HG02973 (cell line): ENCODE measurements around the gene DDX18.
"Not testable (repeated sequence)": the region's sequence is repeated elsewhere in the genome, so short reads cannot be mapped to it uniquely, and the experiment has no call there.

Experiments used
- ATAC-seq: cut with Tn5 transposase; IDR thresholded peaks from one replicate; pipeline ENCODE4 v1.9.1; 2021; ENCODE audit warnings: moderate library complexity; ENCODE audit not compliant: unreplicated experiment

Gene DDX18

DNA sequence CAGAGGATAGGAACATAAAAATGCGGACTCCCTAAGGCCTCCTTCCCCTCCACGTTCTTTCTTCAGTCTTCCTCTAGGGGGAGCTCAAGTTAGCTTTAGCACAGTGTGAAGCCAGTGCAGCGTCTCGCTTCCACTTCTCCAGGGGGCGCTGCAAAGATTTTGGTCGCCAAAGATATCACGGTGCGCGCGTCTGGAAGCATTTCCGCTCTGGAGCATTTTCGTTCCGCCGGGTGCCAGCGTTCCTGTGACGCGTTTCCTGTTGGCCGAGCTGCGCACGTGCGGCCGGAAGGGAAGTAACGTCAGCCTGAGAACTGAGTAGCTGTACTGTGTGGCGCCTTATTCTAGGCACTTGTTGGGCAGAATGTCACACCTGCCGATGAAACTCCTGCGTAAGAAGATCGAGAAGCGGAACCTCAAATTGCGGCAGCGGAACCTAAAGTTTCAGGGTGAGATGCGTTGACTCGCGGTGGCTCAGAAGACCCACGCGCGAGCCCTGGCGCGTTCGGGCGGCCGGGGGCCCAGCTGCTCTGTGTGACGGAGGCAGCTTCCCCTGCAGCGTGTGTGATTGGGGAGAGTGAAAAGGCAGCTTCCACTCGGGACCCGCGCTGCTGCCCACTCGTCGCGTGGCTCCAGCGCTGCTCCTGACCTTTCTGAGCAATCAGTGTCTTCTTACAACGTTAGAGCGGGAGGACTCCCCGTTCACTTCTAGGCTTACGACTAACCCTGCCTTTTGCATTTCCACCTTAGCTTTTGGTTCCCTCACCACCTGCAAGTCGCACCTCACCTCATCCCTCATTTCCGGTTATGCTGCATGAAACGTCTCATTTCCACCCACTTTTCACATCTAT lies at the start of gene DDX18:
TSS of gene DDX18 (plus strand) at position 275 of the 848 bp plus-strand sequence. CDS start at position 362, 87 bp downstream.
- ATAC-seq, result peak; percentile 95

DNA sequence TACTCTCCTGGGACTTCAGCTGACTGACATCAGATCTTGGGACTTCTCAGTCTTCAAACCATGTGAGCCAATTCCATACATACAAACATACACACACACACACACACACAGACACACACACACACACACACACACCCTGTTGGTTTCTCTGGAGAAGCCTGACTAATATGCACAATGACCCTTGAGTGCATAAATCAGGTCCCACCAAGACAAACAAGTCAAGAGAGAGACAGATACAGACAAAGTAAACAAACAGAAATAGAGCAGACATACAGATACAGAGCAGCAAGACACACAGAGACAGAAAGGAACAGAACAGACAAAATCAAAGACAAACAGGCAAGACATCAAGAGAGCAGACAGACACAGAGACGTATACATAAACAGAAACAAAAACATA lies 43.8 kb upstream of the DDX18 start:
- no peak for ATAC-seq

DNA sequence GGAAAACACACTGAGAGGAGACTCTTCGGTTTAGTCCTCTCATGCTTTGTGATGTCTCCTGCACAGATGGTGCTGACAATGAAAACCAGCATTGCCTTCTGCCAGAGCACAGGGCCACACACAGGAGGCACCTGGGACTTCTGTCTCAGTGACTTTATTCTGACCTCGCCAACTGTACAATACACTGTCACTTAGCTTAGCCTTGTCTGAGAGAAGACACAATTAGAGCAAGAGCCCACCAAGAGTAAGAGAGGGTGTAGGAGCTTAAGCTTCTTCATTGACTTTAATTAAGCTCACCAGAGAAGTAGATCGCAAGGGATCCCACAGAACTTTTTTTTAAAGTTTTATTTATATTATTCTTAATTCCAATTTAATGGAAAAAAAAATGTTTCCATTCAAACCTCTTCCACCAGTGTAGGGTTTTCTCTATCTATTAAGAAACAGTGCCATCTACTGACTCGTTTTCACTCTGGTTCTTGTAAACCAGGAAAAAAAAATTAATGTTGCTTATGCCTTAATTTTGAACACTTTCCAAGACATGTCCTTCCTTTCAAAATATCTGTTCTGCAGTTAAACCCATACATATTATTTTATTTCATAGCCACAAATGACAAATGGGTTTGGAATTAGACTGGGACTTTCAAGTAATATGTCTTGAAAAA lies 42.4 kb upstream of the DDX18 start:
- ATAC-seq, result no peak

DNA sequence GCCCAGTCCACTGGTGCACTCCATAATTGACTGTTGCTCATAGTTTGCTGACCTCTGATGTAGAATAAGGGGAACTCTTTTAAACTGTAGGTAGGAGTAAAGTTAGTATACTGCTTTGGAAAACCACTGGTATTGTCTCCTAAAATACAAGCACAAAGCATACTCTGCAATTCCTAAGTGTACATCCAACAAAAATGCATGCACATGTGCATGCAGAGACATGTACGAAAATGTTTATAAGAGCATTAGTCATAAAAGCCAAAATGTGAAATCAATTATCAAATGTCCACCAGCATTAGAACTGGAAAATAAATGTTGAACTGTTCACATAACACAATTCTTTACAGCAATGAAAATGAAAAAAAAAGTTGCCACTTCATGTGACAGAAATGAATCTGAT lies 39.8 kb upstream of the DDX18 start:
- no peak for ATAC-seq

DNA sequence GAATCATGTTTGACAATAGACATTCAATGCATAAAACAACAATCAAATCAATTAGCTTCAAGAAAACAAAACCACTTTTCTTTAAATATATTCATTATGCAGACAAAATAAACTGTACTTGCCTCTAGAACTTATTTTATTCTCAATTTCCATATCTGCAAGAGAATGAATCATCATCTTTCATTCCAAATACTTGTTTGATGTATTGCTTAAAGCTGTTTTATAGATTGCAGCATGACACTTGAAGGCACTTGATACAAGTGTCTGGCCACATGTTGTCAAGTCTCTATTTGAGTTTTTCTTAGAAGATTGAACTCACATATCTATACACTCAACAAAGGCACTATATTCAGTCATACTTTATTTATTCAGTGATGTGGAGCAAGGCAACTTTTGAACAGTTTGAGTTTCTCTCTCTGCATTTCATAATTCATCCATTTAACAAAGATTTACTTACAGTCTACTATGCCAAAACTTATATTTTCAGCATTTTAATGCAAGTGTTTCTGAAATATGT lies 38.7 kb upstream of the DDX18 start:
- ATAC-seq, result no peak

DNA sequence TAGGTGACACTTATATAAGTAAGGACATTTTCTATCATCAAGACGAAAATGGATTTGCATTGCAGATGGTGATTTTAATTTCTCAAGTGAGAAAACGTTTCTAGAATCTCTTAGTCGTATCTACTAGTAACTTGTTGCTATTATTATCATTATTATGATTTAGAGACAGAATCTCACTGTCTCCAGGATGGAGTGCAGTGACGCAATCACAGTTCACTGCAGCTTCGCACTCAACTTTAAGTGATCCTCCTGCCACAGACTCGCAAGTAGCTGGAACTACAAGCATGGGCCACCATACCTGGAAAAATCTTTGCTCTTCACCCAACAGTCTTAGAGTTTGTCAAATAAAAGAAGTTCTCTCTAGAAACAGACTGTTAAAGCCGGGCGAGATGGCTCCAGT lies 37.6 kb upstream of the DDX18 start:
- ATAC-seq, result no peak

DNA sequence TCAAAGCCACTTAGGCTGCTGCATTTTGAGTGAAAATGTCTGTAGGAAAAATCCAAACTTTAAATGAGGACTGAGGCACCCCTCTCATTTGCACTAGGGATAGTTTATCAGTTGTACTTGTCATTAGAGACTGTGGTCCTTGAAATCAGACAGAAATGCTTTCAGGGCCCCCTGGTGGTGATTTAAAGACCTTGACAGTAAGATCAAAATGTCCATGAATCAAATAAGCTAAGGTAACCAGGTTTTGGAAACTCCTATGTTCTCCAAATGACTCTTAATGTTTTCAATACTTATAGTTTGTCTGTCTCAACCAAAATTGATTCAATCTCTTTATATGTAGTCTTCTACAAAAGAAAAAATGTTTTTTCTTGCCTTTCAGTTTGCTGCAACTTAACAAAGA lies 28.8 kb upstream of the DDX18 start:
- ATAC-seq, result peak; percentile 73

DNA sequence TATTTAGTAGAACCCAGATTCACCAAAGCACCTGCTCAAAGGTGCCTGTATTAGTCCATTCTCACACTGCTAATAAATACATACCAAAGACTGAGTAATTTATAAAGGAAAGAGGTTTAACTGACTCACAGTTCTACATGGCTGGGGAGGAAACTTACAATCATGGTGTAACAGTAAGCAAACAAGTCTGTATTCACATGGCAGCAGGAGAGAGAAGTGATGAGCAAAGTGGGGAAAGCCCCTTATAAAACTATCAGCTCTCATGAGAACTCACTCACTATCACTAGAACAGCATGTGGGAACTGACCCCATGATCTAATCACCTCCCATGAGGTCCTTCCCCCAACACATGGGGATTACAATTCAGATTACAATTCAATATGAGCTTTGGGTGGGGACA lies 28.0 kb upstream of the DDX18 start:
- ATAC-seq, result no peak

DNA sequence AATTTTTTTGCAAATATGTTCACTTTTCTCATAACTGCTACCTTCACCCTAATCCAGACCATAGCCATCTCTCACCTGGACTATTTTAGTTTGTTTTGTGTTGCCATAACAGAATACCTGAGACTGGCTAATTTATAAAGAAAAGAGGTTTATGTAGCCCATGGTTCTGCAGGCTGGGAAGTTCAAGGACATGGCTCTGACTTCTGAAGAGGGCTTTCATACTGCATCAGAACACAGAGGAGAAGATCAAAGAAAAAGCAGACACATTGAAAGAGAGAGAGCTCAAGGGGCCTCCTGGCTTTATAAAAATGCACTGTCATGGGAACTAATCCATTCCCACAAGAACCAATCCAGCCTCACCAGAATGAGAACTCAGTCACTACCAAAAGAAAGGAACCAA lies 25.0 kb upstream of the DDX18 start:
- no peak for ATAC-seq

DNA sequence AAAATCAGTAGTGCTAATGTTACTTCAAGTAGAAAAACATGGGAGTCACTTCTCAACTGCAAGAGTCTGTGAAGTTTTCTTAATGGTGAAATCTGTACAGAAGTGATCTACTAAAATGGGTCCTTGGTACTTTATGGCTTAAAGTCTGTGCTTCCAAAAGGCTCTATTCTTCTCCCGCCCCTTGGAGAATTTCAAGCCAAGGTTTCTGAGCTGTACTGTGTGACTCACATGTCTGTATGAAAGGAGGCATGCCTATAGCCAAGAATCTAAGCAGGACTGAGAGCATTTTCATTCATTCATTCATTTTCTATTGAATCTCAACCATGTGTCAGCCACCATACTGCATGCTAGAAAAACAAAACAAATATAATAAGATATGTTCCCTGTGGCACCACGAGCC lies 19.8 kb upstream of the DDX18 start:
- no peak for ATAC-seq

DNA sequence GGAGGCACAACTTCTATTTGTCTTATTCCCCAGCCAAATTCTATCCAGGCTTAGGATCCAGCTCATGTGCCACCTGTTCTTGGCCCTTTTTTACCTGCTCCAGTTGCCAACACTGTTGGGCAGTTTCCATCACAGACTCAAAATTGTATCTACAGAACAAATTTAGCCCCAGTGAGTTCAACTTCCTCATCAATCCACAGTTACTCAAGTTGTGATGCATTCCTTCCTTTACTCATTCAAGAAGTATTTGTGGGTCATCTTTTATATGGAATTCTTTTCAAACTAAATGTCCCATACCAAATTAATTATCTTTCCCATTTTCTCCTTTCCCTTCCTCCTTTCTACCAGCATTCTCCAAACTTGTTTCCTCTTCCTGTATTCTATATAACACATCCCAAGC lies 12.7 kb upstream of the DDX18 start:
- ATAC-seq, result no peak

DNA sequence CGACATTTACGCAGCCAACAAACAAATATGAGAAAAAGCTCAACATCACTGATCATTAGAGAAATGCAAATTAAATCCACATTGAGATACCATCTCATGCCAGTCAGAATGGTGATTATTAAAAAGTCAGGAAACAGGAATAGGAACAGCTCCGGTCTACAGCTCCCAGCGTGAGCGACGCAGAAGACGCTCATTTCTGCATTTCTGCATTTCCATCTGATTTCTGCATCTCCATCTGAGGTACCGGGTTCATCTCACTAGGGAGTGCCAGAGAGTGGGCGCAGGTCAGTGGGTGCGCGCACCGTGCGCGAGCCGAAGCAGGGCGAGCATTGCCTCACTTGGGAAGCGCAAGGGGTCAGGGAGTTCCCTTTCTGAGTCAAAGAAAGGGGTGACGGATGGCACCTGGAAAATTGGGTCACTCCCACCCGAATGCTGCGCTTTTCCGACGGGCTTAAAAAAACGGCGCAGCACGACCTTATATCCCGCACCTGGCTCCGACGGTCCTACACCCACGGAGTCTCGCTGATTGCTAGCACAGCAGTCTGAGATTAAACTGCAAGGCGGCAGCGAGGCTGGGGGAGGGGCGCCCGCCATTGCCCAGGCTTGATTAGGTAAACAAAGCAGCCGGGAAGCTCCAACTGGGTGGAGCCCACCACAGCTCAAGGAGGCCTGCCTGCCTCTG lies 10.7 kb upstream of the DDX18 start:
- ATAC-seq, result not testable (repeated sequence)

DNA sequence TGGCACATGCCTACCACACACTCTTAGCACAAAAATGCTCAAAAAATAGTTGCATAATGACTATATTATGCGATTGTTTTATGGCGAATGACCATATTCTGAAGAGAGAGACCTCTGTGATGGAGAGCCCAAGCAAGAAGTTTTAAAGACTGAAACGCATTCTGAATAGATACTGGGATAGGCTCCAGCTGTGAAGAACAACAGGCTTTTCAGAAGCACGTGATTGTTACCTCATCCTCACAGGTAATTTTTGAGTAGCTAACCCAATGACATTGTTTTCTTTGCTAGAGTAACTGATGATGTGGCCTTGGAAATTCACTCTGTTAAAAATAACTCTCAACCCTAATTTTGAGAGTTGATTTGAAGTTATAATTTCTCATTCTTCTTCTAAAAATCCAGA lies 2.0 kb upstream of the DDX18 start:
- no peak for ATAC-seq

DNA sequence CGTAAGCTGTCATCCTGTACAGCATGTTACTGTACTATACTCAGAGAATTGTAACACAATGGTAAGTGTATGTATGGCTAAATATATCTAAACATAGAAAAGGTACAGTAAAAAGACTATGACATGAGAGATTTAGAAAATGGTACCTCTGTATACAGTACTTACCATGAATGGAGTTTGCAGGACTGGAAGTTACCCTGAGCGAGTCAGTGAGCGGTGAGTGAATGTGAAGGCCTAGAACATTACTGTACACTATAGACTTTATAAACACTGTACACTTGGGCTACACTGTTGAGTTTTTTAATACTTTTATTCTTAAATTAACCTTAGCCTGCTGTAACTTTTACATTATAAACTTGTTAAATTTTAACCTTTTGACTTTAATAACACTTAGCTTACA lies 1.5 kb downstream of the DDX18 start:
- ATAC-seq, result no peak

DNA sequence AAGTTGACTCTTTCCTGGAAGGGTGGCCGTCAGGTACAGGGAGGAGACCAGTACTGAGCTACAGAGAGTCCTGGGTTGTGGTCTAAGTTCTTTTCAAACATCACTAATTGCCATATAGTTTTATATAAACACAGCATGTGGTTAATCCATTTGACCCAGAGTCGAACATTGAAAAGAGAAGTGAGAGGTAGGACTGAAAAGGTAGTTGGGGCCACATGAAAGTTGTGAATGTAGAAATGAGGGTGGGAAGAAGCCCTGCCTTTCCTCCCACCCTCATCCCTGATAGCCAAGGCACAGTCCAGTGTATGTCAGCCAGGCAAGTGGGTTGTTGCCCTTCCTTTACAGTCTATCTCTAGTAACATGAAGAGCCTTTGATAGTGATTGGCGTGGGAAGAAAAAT lies 4.4 kb downstream of the DDX18 start:
- ATAC-seq, result no peak

DNA sequence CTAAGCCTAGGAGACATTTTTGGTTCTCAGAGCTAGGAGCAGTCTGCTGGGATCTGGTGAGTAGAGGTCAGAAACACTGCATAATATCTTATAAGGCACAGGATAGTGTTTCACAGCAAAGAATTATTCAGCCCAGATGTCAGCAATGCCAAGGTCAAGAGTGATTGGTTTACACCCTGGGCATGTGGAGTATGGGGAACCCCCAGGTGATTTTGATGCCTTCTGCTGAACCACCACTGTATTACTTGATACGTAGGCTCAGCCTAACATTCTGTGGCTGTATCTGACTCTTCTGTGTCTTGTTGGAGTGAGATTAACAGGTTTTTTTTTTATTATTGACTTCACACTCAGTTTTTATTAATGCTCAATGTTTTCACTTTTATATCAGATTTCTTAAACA lies 6.0 kb downstream of the DDX18 start:
- ATAC-seq, result peak; percentile 58

DNA sequence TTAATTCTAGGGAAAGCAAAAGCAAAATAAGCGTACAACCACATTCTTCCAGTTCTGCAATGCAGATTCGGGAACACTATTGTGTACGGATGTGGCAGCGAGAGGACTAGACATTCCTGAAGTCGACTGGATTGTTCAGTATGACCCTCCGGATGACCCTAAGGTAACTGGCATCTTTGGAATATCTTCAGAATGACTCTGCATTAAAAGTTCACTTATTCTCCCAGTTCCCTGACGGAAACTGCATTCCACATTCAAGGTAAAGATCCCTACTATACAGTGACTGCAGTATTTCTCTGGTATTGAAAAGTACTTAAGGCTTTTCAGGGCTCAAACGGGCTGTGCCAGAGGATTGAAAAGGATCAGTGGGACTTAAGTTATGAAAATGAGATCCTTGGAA lies 10.9 kb downstream of the DDX18 start:
- ATAC-seq, result no peak

DNA sequence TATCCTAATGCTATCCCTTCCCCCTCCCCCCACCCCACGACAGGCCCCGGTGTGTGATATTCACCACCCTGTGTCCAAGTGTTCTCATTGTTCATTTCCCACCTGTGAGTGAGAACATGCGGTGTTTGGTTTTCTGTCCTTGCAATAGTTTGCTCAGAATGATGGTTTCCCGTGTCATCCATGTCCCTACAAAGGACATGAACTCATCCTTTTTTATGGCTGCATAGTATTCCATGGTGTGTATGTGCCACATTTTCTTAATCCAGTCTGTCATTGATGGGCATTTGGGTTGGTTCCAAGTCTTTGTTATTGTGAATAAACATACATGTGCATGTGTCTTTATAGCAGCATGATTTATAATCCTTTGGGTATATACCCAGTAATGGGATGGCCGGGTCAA lies 13.0 kb downstream of the DDX18 start:
- not testable (repeated sequence) for ATAC-seq

DNA sequence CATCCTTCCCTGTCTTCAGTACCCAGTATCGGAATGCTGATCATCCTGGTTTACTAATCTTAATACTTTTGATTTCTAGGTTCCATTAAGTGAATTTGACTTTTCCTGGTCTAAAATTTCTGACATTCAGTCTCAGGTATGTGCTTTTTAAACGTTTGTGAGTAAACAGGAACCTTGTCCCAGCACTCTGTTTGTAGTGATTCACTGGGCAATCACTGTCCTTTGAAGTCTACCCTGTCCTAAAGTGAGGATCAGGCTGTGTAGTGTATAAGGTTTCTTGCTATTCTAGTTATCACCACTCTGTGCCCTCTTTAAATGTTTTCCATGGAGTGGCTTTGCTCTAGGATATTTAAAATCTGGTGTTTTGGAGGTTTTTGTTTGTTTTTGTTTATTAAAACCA lies 14.4 kb downstream of the DDX18 start:
- no peak for ATAC-seq

DNA sequence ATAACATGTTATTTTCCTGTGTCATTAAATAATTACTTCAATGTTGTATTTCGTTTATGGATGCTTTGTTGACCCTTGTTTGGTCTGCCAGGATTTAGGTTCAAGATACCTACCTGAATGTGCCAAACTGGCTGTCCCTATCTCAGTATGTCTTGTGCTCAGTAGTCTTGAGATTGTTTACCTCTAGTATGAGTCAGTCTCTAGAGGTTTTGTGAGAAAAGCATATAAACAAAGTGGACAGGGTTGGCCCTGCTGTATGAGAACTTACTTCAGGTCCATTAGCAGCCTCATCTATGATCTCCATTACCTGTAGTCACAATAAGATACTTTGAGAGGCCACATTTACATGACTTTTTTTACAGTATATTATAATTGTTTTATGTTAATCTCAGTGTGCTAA lies 17.8 kb downstream of the DDX18 start:
- no peak for ATAC-seq

DNA sequence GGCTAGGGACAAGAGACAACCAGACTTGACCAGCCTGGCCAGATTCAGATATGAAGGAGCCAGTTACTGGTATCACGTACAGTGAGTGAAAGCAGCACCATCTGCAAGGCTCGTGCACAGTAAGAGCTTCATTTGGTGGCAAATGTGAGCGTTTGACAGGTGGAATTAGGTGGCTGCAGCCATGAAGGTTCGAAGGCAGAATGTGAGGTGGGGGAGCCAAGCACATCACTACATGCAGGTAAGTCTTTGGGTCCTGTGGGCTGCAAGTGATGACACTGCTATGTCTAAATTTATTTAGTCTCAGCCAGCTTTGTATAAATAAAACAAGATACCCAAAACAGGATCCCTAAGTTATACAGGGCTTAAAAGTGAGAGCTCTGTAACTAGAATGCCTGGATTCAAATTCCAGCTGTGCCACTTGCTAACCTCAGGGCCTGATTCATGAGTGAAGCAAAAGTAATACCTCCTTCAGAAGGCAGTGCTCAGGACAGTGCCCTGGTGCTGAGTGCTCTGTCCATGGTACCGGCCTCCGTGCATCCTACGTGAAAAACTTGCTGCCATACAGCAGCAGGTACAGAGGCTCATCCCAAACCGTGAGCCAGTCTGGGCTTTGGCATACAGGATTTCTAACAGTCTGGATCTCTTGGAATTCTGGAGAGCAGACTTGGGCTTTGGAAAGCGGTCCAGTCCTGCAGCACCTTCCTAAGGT lies 18.6 kb downstream of the DDX18 start:
- ATAC-seq, result no peak
